Mesenteric fat pad (tissue), 1 donor: Measurements from ENCODE around the gene VPS13D. TPM values are rescaled to one million over a fixed set of nuclear protein-coding genes. Genes with fewer than 3 reads are reported as not detected.

Experiments
- DNase-seq: peaks from one replicate; pipeline ENCODE4 v3.0.0-alpha.2; 2020; ENCODE audit warnings: low spot score
- total RNA-seq: library from RNA; stranded (reverse); fragmentation: NEBNext Ultra II Directional; extraction: Animal tissue kit (Norgen Biotek cat#: 25700); gene quantifications from one replicate; pipeline ENCODE4 v1.2.1, GENCODE V29; 2021
- donor health status: DM: yes; HTN: yes; CAD: no.

VPS13D gene
- total RNA-seq, 1 donor from 2014 or later = 143 TPM

GRCh38 chr1:12400027-12400693 is 170.3 kb downstream of the VPS13D start:
- no peak for DNase-seq

GRCh38 chr1:12402159-12402673 is 172.4 kb downstream of the VPS13D start:
- no peak for DNase-seq

- no peak for DNase-seq
Observed at GRCh38 chr1:12402842-12403241, 173.0 kb downstream of the VPS13D start.

GRCh38 chr1:12404918-12405317 is 175.1 kb downstream of the VPS13D start:
- DNase-seq = no peak

GRCh38 chr1:12405325-12406210 is 175.7 kb downstream of the VPS13D start:
- DNase-seq = no peak

- DNase-seq = no peak
Observed at GRCh38 chr1:12406211-12407021, 176.6 kb downstream of the VPS13D start.

- no peak for DNase-seq
Observed at GRCh38 chr1:12407050-12407961, 177.5 kb downstream of the VPS13D start.

- no peak for DNase-seq
Observed at GRCh38 chr1:12407962-12408454, 178.2 kb downstream of the VPS13D start.

GRCh38 chr1:12408662-12409061 is 178.8 kb downstream of the VPS13D start:
- no peak for DNase-seq

GRCh38 chr1:12409681-12410080 is 179.9 kb downstream of the VPS13D start:
- no peak for DNase-seq

GRCh38 chr1:12410351-12410750 is 180.5 kb downstream of the VPS13D start:
- DNase-seq = no peak

- DNase-seq = no peak
Observed at GRCh38 chr1:12411098-12411497, 181.3 kb downstream of the VPS13D start.

GRCh38 chr1:12411747-12412146 is 181.9 kb downstream of the VPS13D start:
- DNase-seq = no peak

GRCh38 chr1:12412439-12412838 is 182.6 kb downstream of the VPS13D start:
- DNase-seq = no peak

GRCh38 chr1:12413664-12414410 is 184.0 kb downstream of the VPS13D start:
- DNase-seq = no peak

GRCh38 chr1:12414444-12415018 is 184.7 kb downstream of the VPS13D start:
- no peak for DNase-seq

GRCh38 chr1:12415038-12415466 is 185.2 kb downstream of the VPS13D start:
- DNase-seq = no peak

- DNase-seq = no peak
Observed at GRCh38 chr1:12416101-12416500, 186.3 kb downstream of the VPS13D start.

- DNase-seq = no peak
Observed at GRCh38 chr1:12416744-12417143, 186.9 kb downstream of the VPS13D start.
